CD4-positive, alpha-beta T cell treated with Interleukin-12 subunit alpha and Interleukin-12 subunit beta, for 1 hour (primary cell): ENCODE measurements around the gene NSG1.

Experiments
- DNase-seq: peaks from one replicate; pipeline ENCODE4 v3.0.0-alpha.2; 2020

The NSG1 gene

GRCh38 chr4:4374388-4375098 is 12.4 kb upstream of the NSG1 start:
- no peak for DNase-seq

- no peak for DNase-seq
Observed at GRCh38 chr4:4376074-4376473, 10.8 kb upstream of the NSG1 start.

GRCh38 chr4:4377191-4377590 is 9.7 kb upstream of the NSG1 start:
- DNase-seq = no peak

- no peak for DNase-seq
Observed at GRCh38 chr4:4377732-4378460, 9.0 kb upstream of the NSG1 start.

- DNase-seq = no peak
Observed at GRCh38 chr4:4379540-4380087, 7.3 kb upstream of the NSG1 start.

GRCh38 chr4:4383085-4383484 is 3.8 kb upstream of the NSG1 start:
- DNase-seq = no peak

- DNase-seq = peak; percentile 8
Observed at GRCh38 chr4:4384837-4385236, 2.1 kb upstream of the NSG1 start.

- DNase-seq = no peak
Observed at GRCh38 chr4:4385729-4386295, 1.1 kb upstream of the NSG1 start.

GRCh38 chr4:4386296-4386735 is 586 bp upstream of the NSG1 start:
- peak; percentile 29 for DNase-seq

- DNase-seq = peak; percentile 19
Observed at GRCh38 chr4:4387531-4388310, 819 bp downstream of the NSG1 start.

- DNase-seq = no peak
Observed at GRCh38 chr4:4388311-4388790, 1.4 kb downstream of the NSG1 start.

- no peak for DNase-seq
Observed at GRCh38 chr4:4388836-4389575, 2.1 kb downstream of the NSG1 start.

GRCh38 chr4:4390046-4390445 is 3.1 kb downstream of the NSG1 start:
- no peak for DNase-seq

- no peak for DNase-seq
Observed at GRCh38 chr4:4390515-4391240, 3.8 kb downstream of the NSG1 start.

- no peak for DNase-seq
Observed at GRCh38 chr4:4391866-4392265, 5.0 kb downstream of the NSG1 start.

- DNase-seq = no peak
Observed at GRCh38 chr4:4392501-4393183, 5.7 kb downstream of the NSG1 start.

GRCh38 chr4:4394644-4395043 is 7.7 kb downstream of the NSG1 start:
- DNase-seq = no peak

GRCh38 chr4:4395371-4395770 is 8.5 kb downstream of the NSG1 start:
- DNase-seq = no peak

GRCh38 chr4:4395849-4396627 is 9.1 kb downstream of the NSG1 start:
- DNase-seq = no peak
